ENCODE data around the gene BRPF1. TPM values are rescaled to one million over a fixed set of nuclear protein-coding genes. Genes with fewer than 3 reads are reported as not detected.

BRPF1 gene
- total RNA-seq, 1 donor, result 14.5 TPM

DNA sequence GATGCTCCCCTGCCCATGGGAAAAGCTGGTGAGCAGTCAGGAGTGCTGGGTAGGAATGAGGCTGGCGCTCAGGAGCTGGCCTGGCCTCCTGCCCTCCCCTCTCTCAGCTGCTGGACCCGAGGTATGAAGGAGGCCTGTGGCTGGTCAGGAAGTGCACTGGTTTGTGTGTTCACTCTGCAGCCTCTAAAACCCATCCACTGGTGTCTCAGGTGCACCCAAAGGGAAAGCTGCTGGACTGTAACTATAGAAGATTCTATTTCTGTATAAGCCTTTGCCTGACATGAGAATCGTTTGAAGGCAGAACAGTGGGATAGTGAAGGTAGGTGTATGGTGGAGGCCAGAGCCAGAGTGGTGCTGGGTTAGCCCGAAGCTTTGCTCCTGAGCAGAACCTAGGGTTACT lies 33.6 kb upstream of the BRPF1 start:
- no peaks in the 10 kb centered on the region for H3K4me1 ChIP-seq (ENCODE audit: insufficient read depth, low read length)
- TF ChIP-seq, protein P1, sequence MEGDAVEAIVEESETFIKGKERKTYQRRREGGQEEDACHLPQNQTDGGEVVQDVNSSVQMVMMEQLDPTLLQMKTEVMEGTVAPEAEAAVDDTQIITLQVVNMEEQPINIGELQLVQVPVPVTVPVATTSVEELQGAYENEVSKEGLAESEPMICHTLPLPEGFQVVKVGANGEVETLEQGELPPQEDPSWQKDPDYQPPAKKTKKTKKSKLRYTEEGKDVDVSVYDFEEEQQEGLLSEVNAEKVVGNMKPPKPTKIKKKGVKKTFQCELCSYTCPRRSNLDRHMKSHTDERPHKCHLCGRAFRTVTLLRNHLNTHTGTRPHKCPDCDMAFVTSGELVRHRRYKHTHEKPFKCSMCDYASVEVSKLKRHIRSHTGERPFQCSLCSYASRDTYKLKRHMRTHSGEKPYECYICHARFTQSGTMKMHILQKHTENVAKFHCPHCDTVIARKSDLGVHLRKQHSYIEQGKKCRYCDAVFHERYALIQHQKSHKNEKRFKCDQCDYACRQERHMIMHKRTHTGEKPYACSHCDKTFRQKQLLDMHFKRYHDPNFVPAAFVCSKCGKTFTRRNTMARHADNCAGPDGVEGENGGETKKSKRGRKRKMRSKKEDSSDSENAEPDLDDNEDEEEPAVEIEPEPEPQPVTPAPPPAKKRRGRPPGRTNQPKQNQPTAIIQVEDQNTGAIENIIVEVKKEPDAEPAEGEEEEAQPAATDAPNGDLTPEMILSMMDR (IDR thresholded peaks at IDR 0.05; ENCODE audit: extremely low read depth, low read depth, low read length), result no peak
- DNase-seq (ENCODE audit: insufficient read length, low spot score, missing footprints), result peak; percentile 50
- no peaks in the 10 kb centered on the region for H3K79me2 ChIP-seq (ENCODE audit: insufficient read depth, low read length)
- no peaks in the 10 kb centered on the region for H3K9me3 ChIP-seq (ENCODE audit: low read depth, low read length)
- H2AFZ ChIP-seq (ENCODE audit: low read length), result no peak overlapping the region
- H3K36me3 ChIP-seq (ENCODE audit: insufficient read depth, low read length), result peaks cover 22% of the 10 kb centered on the region
- no peak overlapping the region for H3K27ac ChIP-seq (ENCODE audit: low read depth, low read length)
- H3K4me2 ChIP-seq (ENCODE audit: insufficient read depth, low read length), result no peak overlapping the region
- H4K20me1 ChIP-seq (ENCODE audit: insufficient read depth, low read length), result peaks cover under 1% of the 10 kb centered on the region
- H3K4me3 ChIP-seq (ENCODE audit: insufficient read depth, low read length), result no peak overlapping the region
- no peaks in the 10 kb centered on the region for H3K27me3 ChIP-seq (ENCODE audit: insufficient read depth, low read length)

DNA sequence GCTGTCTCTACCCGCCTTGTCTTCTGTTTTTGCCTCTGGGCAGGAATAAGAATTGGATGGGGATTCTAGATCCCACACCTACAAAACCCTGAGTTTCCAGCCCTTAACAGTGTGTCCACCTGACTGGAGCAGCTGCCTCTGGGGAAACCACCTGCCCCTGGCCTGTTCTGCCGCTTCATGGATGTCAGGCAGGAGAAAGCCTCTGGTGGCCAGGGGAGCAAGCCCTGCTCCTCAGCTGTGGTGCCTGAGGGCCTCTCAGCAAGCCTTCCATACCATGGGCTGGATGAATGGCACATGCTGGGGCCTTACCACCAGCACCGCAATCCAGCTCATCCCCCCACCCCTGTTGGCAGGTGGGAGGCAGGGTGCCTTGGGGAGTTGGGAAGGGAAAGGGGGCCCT lies 33.2 kb upstream of the BRPF1 start:
- H3K27me3 ChIP-seq (ENCODE audit: insufficient read depth, low read length), result no peaks in the 10 kb centered on the region
- DNase-seq (ENCODE audit: insufficient read length, low spot score, missing footprints), result no peak
- H3K36me3 ChIP-seq (ENCODE audit: insufficient read depth, low read length), result peaks cover 18% of the 10 kb centered on the region
- H3K9me3 ChIP-seq (ENCODE audit: low read depth, low read length), result no peaks in the 10 kb centered on the region
- TF ChIP-seq, protein P1 (IDR thresholded peaks at IDR 0.05; ENCODE audit: extremely low read depth, low read depth, low read length), result no peak
- H3K79me2 ChIP-seq (ENCODE audit: insufficient read depth, low read length), result no peaks in the 10 kb centered on the region
- H2AFZ ChIP-seq (ENCODE audit: low read length), result no peak overlapping the region
- no peak overlapping the region for H3K4me3 ChIP-seq (ENCODE audit: insufficient read depth, low read length)
- H3K27ac ChIP-seq (ENCODE audit: low read depth, low read length), result no peak overlapping the region
- peaks cover 5% of the 10 kb centered on the region for H4K20me1 ChIP-seq (ENCODE audit: insufficient read depth, low read length)
- no peaks in the 10 kb centered on the region for H3K4me1 ChIP-seq (ENCODE audit: insufficient read depth, low read length)
- H3K4me2 ChIP-seq (ENCODE audit: insufficient read depth, low read length), result no peak overlapping the region

DNA sequence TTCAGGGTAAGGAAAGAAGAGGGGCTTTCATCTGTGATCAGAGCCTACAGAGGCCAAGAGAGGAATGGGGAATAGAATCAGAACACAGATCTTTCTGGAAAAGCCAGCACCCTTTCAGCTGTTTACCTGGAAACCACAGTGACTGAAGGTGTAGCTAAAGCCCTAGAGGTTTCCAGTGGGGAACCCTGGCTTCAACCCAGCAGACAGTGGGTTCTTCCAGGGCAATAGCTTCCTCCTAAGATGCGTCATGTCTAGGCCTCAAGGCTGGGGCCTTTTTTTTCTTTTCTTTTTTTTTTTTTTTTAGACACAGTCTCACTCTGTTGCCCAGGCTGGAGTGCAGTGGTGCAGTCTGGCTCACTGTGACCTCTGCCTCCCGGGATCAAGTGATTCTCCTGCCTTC lies 31.0 kb upstream of the BRPF1 start:
- no peak for DNase-seq (ENCODE audit: insufficient read length, low spot score, missing footprints)
- TF ChIP-seq, protein P1 (IDR thresholded peaks at IDR 0.05; ENCODE audit: extremely low read depth, low read depth, low read length), result no peak
- no peak overlapping the region for H3K27ac ChIP-seq (ENCODE audit: low read depth, low read length)
- H3K4me2 ChIP-seq (ENCODE audit: insufficient read depth, low read length), result no peak overlapping the region
- peaks cover 7% of the 10 kb centered on the region for H3K36me3 ChIP-seq (ENCODE audit: insufficient read depth, low read length)
- H3K4me1 ChIP-seq (ENCODE audit: insufficient read depth, low read length), result peaks cover 6% of the 10 kb centered on the region
- H2AFZ ChIP-seq (ENCODE audit: low read length), result no peak overlapping the region
- H3K27me3 ChIP-seq (ENCODE audit: insufficient read depth, low read length), result peaks cover 10% of the 10 kb centered on the region
- H3K9me3 ChIP-seq (ENCODE audit: low read depth, low read length), result no peaks in the 10 kb centered on the region
- H3K79me2 ChIP-seq (ENCODE audit: insufficient read depth, low read length), result no peaks in the 10 kb centered on the region
- peaks cover 5% of the 10 kb centered on the region for H4K20me1 ChIP-seq (ENCODE audit: insufficient read depth, low read length)
- H3K4me3 ChIP-seq (ENCODE audit: insufficient read depth, low read length), result no peak overlapping the region

DNA sequence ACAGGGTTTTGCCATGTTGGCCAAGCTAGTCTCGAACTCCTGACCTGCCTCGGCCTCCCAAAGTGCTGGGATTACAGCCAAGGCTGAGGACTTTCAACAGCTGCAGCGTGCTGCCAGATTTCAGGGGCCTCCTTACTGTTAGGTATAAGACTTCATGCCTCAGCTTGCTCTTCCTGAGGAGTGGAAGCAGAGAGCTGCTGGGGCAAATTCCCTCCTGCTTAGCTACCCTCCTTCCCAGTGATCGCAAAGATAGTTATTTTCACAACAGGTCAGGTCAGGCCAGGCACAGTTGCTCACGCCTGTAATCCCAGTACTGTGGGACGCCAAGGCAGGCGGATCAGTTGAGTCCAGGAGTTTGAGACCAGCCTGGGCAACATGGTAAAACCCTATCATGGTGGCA lies 30.5 kb upstream of the BRPF1 start:
- Histone ChIP-seq H3K27ac (ENCODE audit: low read depth, low read length) (no peak overlapping the region), H3K4me3 (ENCODE audit: insufficient read depth, low read length) (no peak overlapping the region), H4K20me1 (ENCODE audit: insufficient read depth, low read length) (peaks cover 5% of the 10 kb centered on the region), H3K4me1 (ENCODE audit: insufficient read depth, low read length) (peaks cover 6% of the 10 kb centered on the region), H3K36me3 (ENCODE audit: insufficient read depth, low read length) (peaks cover 4% of the 10 kb centered on the region), H2AFZ (ENCODE audit: low read length) (no peak overlapping the region), H3K79me2 (ENCODE audit: insufficient read depth, low read length) (no peaks in the 10 kb centered on the region), H3K27me3 (ENCODE audit: insufficient read depth, low read length) (peaks cover 10% of the 10 kb centered on the region), H3K9me3 (ENCODE audit: low read depth, low read length) (no peaks in the 10 kb centered on the region), H3K4me2 (ENCODE audit: insufficient read depth, low read length) (no peak overlapping the region)
- DNase-seq (ENCODE audit: insufficient read length, low spot score, missing footprints), result no peak
- TF ChIP-seq, protein P1 (IDR thresholded peaks at IDR 0.05; ENCODE audit: extremely low read depth, low read depth, low read length), result no peak
